GM12878 (cell line): ENCODE results near the gene SLC3A2. TPM values are rescaled to one million over a fixed set of nuclear protein-coding genes. Genes with fewer than 3 reads are reported as not detected.
A peak's percentile ranks its signal among the peaks of the same experiment; 100 is the strongest.

Experiments
- ATAC-seq: fragments of 200-7000 bp; cut with Tn5 transposase; 3 replicates; pipeline ENCODE4 v1.9.1; 2020; ENCODE audit warnings: mild to moderate bottlenecking, moderate library complexity
- BruUV-seq: library from RNA; stranded (reverse); fragments of 400-500 nt; replicated peaks from 2 replicates; lab custom pipeline; 2021; lab: Mats Ljungman, UMichigan
- CTCF ChIA-PET: fragments of 300-600 bp; sonication (Branson Sonifier 250); formaldehyde crosslinking; extraction: SDS; loops from one replicate; lab custom pipeline; 2021; ENCODE audit warnings: inconsistent platforms; lab: Yijun Ruan, JAX
- POLR2A ChIA-PET: fragments of 350-600 bp; formaldehyde crosslinking; extraction: SDS; loops from one replicate; lab custom pipeline; 2021; ENCODE audit warnings: inconsistent platforms; lab: Charles Lee
- RAD21 ChIA-PET: fragments of 300-600 bp; sonication (Branson Sonifier 250); formaldehyde crosslinking; loops from one replicate; lab custom pipeline; 2023; ENCODE audit warnings: antibody characterized with exemption; ENCODE audit not compliant: unreplicated experiment; lab: Charles Lee
- SMC1A ChIA-PET: fragments of 300-600 bp; sonication (Branson Sonifier 250); formaldehyde crosslinking; loops from one replicate; lab custom pipeline; 2023; ENCODE audit not compliant: unreplicated experiment, uncharacterized antibody; lab: Charles Lee
- DNase-seq: peaks from one replicate; pipeline ENCODE4 v3.0.0-alpha.2; 2011; ENCODE audit warnings: low read depth, low spot score
- FAIRE-seq: peaks from 3 replicates; lab custom pipeline; 2011; peaks lifted over from hg19 to GRCh38; lab: Jason Lieb, UNC
- H2AFZ ChIP-seq: 2 replicates; pipeline ENCODE4 v1.6.0; 2011; ENCODE audit warnings: low read depth, low read length, control low read depth; ENCODE audit not compliant: control insufficient read depth
- H3K27ac ChIP-seq: 2 replicates; pipeline ENCODE4 v1.5.1; 2011; ENCODE audit warnings: control low read depth; ENCODE audit not compliant: control insufficient read depth, insufficient read depth
- H3K27me3 ChIP-seq, 2 experiments: replicated peaks in 1 of 2; 2 replicates each; pipeline versions ENCODE4 v1.6.0 to v1.6.1; 2011; ENCODE audit warnings: low read length in 1 of 2; ENCODE audit not compliant: control insufficient read depth in 2 of 2, insufficient read depth in 2 of 2
- H3K36me3 ChIP-seq, 2 experiments: 2 replicates each; pipeline ENCODE4 v1.5.1; 2011; ENCODE audit warnings: low read length in 1 of 2; ENCODE audit not compliant: control insufficient read depth in 2 of 2, insufficient read depth in 2 of 2
- H3K4me1 ChIP-seq: 2 replicates; pipeline ENCODE4 v1.6.1; 2011; ENCODE audit warnings: mild to moderate bottlenecking, low read length, moderate library complexity, mixed read lengths; ENCODE audit not compliant: control insufficient read depth, insufficient read depth
- H3K4me2 ChIP-seq: 2 replicates; pipeline ENCODE4 v1.6.0; 2011; ENCODE audit warnings: control low read depth; ENCODE audit not compliant: control insufficient read depth, insufficient read depth
- H3K4me3 ChIP-seq: fragments of 200-600 bp; sonication (generic); 2 replicates; pipeline ENCODE4 v1.5.1; 2016
- H3K79me2 ChIP-seq: 2 replicates; pipeline ENCODE4 v1.6.0; 2011; ENCODE audit warnings: low read length; ENCODE audit not compliant: control insufficient read depth, insufficient read depth
- H3K9ac ChIP-seq: 2 replicates; pipeline ENCODE4 v1.8.0; 2011; ENCODE audit warnings: low read length, control low read depth, mixed read lengths; ENCODE audit not compliant: control insufficient read depth, insufficient read depth
- H3K9me3 ChIP-seq: replicated peaks from 3 replicates; pipeline ENCODE4 v1.5.1; 2011; ENCODE audit warnings: mild to moderate bottlenecking, low read length; ENCODE audit not compliant: control insufficient read depth, insufficient read depth
- H4K20me1 ChIP-seq: 2 replicates; pipeline ENCODE4 v1.6.0; 2011; ENCODE audit not compliant: control insufficient read depth, insufficient read depth
- CHD2 ChIP-seq: IDR thresholded peaks from 2 replicates; pipeline ENCODE4 v1.6.1; 2011; ENCODE audit warnings: low read depth, low read length, improper control_type of control experiment, borderline replicate concordance
- HDAC6 ChIP-seq: fragments of 200-600 bp; sonication (generic); IDR thresholded peaks from one replicate; pipeline ENCODE4 v1.8.0; 2017; ENCODE audit warnings: antibody characterized with exemption; ENCODE audit not compliant: unreplicated experiment
- MTA3 ChIP-seq: IDR thresholded peaks from 2 replicates; pipeline ENCODE4 v1.6.1; 2012; ENCODE audit warnings: low read length, inconsistent platforms, borderline replicate concordance
- NBN ChIP-seq: fragments of 450-650 bp; IDR thresholded peaks from 2 replicates; pipeline ENCODE4 v1.6.1; 2016
- SREBF2 ChIP-seq: IDR thresholded peaks from 2 replicates; pipeline ENCODE4 v1.6.1; 2012; ENCODE audit warnings: mild to moderate bottlenecking, low read length
- TBL1XR1 ChIP-seq: IDR thresholded peaks from 2 replicates; pipeline ENCODE4 v1.6.1; 2012; ENCODE audit warnings: low read depth, low read length, improper control_type of control experiment
- ZNF24 ChIP-seq: fragments of 450-650 bp; IDR thresholded peaks from 2 replicates; pipeline ENCODE4 v1.6.1; 2017; ENCODE audit warnings: antibody characterized with exemption, mild to moderate bottlenecking
- whole genome bisulfite sequencing: methylation state at CpG from one replicate; pipeline ENCODE4 v1.1.6; 2016; ENCODE audit warnings: low lambda C conversion rate; ENCODE audit not compliant: insufficient replicate concordance, insufficient coverage; ENCODE audit errors: missing lambda C conversion rate; 5-methylcytosine and 5-hydroxymethylcytosine counted together
- in situ Hi-C: fragments of 300-500 bp; cut with MboI; formaldehyde crosslinking; loops from 9 replicates; pipeline ENCODE4 v1.14.3; 2018; ENCODE audit warnings: mixed read lengths
- intact Hi-C: fragments of 100-400 bp; cut with micrococcal nuclease; formaldehyde crosslinking; loops from one replicate; pipeline ENCODE4 v1.14.2; 2022; ENCODE audit not compliant: unreplicated experiment
- polyA plus RNA-seq, 11 experiments: library from polyadenylated mRNA; depleted of rRNA in 4 of 11; unstranded in 6 of 11; stranded (reverse) in 5 of 11; fragments of >200 nt; fragmentation: Nextera tagmentation in 4 of 11; fragmentation: Illumina TruSeq in 1 of 11; extraction: Ambion mirVana in 4 of 11; extraction: Trizol in 1 of 11; gene quantifications; 1 replicate in 1 of 11; 2 replicates in 10 of 11; pipeline versions ENCODE4 v1.2.1 to v1.2.3, GENCODE V29; 2011 to 2016; ENCODE audit warnings: inconsistent platforms in 2 of 11, missing spikeins in 2 of 11, low read depth in 1 of 11
- total RNA-seq, 4 experiments: library from RNA; depleted of rRNA in 3 of 4; stranded (reverse); fragments of >200 nt in 3 of 4; fragmentation: Illumina TruSeq in 1 of 4; extraction: Trizol in 1 of 4; gene quantifications; 2 replicates each; pipeline versions ENCODE4 v1.2.1 to v1.2.3, GENCODE V29; 2013 to 2021
- TF ChIP-seq, protein P1 (sequence below): fragments of 450-650 bp; IDR thresholded peaks from 2 replicates; pipeline ENCODE4 v1.6.1; 2018; ENCODE audit warnings: mild to moderate bottlenecking, low read depth, moderate library complexity; ENCODE audit not compliant: partially characterized antibody
- TF ChIP-seq, protein P2 (sequence below): fragments of 450-650 bp; IDR thresholded peaks from 2 replicates; pipeline ENCODE4 v1.6.1; 2017; ENCODE audit warnings: mild to moderate bottlenecking, low read depth, inconsistent platforms; ENCODE audit not compliant: poor library complexity, severe bottlenecking

The SLC3A2 gene
- total and polyA plus RNA-seq, 10 of the 15 experiments (the other 5 are each of a cell fraction or from before 2014, with no cell fraction given): 6.9 to 158 (median 106) TPM

DNA sequence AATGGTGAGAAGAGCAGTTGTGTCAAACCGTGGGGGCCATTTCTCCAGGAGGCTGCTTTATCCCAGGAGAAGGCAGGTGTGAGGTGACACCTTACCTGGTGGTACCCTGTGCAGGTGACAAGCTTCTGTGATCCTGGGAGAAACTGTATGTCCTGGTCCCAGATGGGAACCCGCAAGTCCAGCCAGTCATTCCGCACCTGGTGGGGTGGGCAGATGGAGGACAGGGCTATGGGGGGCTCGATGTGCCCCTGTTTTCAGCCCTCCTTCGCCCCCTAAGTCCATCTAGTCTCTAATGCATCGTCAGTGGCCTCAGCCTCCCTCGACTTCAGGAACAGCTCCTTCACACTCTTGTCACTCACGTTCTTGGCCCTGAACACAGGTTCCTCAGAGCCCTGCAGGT lies 45.4 kb upstream of the SLC3A2 start:
- no peak for FAIRE-seq
- H3K4me3 ChIP-seq: no peak overlapping the region
- no peak overlapping the region for H3K4me2 ChIP-seq
- RAD21 ChIA-PET: no interaction called here
- CTCF ChIA-PET: no interaction called here
- no peak overlapping the region for H2AFZ ChIP-seq
- in situ Hi-C loops (no loop called here), intact Hi-C loops (loop anchor here (10.0 kb wide), 1 partner anchor 241 kb away; the partner anchor contains the start of gene TUT1)
- H3K9me3 ChIP-seq: no peaks in the 10 kb centered on the region
- H3K27me3 ChIP-seq: no peaks in the 10 kb centered on the region
- no peak for DNase-seq
- WGBS: 90% methylated on average over 8 of the region's 8 CpGs
- H4K20me1 ChIP-seq: no peaks in the 10 kb centered on the region
- BruUV-seq: no TSS peak
- H3K4me1 ChIP-seq: peaks cover 4% of the 10 kb centered on the region
- peaks cover 35% of the 10 kb centered on the region for H3K79me2 ChIP-seq
- no peak for TF ChIP-seq ZNF24
- no peak for TF ChIP-seq TBL1XR1
- no peak overlapping the region for H3K27ac ChIP-seq
- H3K9ac ChIP-seq: no peak overlapping the region
- ATAC-seq: no peak
- SMC1A ChIA-PET: no interaction called here
- peaks cover 15 to 17% of the 10 kb centered on the region in 2 experiments for H3K36me3 ChIP-seq
- POLR2A ChIA-PET: no interaction called here

DNA sequence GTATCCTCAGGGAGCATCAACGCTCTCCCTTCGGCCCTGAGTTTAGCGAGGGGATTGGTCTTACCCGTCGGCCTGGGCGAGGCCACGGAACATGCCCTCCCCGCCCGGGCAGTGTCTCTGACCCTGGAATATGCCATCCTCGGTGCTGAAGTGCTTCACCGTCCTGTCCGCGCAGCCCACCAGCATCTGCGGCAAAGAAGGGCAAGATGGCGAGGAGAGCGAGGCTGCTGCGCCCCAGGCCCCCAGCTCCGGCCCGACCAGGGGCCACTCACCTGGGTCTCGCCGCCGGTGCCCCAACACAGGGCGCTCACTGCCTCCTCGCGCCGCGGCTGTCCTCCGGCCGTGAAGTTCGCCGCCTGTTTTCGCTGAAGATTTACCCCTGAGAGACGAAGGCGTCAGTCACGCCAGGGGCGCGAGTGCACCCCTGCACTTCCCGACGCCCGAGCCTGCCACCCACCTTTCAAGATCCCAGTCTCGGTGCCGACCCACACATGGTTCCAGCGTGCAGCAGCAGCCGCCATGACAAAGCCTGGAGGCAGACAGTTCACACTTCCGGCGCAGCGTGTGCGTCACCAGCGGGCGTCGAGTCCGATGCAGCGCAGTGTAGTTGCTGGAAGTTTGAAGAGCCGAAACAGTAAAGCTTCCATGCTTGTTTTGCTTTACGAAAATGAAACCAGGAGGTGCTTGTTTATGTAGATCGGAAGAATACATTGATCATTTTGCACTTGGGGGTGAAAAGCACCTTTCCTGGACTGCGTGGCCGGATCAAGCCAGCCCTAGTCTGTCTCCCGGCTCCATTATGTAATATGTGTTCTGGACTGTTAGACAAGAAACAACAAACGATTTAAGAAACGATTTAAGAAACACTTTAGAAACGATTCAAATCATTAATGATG lies 41.4 kb upstream of the SLC3A2 start, which contains the start of gene WDR74:
Gene WDR74, minus strand, starts transcription at position 541 of the 896 bp plus-strand sequence. Its CDS starts 20 bp downstream, at position 521.
- H3K9ac ChIP-seq: peak within 1 kb of the TSS; percentile 97
- peak within 1 kb of the TSS; percentile 91 for H3K4me2 ChIP-seq
- no peaks in the 10 kb centered on the region for H3K27me3 ChIP-seq
- peak within 1 kb of the TSS; percentile 99 for H3K27ac ChIP-seq
- H3K79me2 ChIP-seq: peaks cover 22% of the 10 kb centered on the region
- peaks cover 11 to 14% of the 10 kb centered on the region in 2 experiments for H3K36me3 ChIP-seq
- H2AFZ ChIP-seq: peak within 1 kb of the TSS; percentile 76
- SMC1A ChIA-PET: interaction anchor here (0.6 to 3.0 kb wide), 7 partner anchors 17 to 92 kb away, joined by 3 to 36 read pairs (median 4); no protein-coding TSS in a partner anchor
- BruUV-seq: TSS peak; percentile 28
- peak; percentile 69 for FAIRE-seq
- intact Hi-C loops: loop anchor here (1.0 to 10.0 kb wide), 2 partner anchors 53 to 244 kb away; partner anchors contain the start of gene TUT1
- H3K4me3 ChIP-seq: peak within 1 kb of the TSS; percentile 79
- CTCF ChIA-PET: interaction anchor here (0.7 to 3.4 kb wide), 4 partner anchors 17 to 53 kb away, joined by 4 to 28 read pairs (median 8); partner anchors contain the start of gene TMEM179B
- POLR2A ChIA-PET: interaction anchor here (0.6 to 3.4 kb wide), 10 partner anchors 13 to 175 kb away, joined by 3 to 92 read pairs (median 9); partner anchors contain the start of genes HNRNPUL2, NXF1, SLC3A2 and TTC9C
- H4K20me1 ChIP-seq: no peaks in the 10 kb centered on the region
- in situ Hi-C loops: no loop called here
- WGBS: under 1% methylated on average over 62 of the region's 62 CpGs
- H3K9me3 ChIP-seq: no peaks in the 10 kb centered on the region
- ATAC-seq: peak; percentile 59
- H3K4me1 ChIP-seq: peaks cover 7% of the 10 kb centered on the region
- peak; percentile 93 for DNase-seq
- RAD21 ChIA-PET: interaction anchor here (1.3 to 2.9 kb wide), 4 partner anchors 16 to 68 kb away, joined by 3 to 31 read pairs (median 9); partner anchors contain the start of genes TAF6L and TMEM179B
- TF ChIP-seq CHD2 (peak; percentile 71), NBN (peak; percentile 85), SREBF2 (no peak), MTA3 (no peak), HDAC6 (no peak)
- TF ChIP-seq, protein P1, sequence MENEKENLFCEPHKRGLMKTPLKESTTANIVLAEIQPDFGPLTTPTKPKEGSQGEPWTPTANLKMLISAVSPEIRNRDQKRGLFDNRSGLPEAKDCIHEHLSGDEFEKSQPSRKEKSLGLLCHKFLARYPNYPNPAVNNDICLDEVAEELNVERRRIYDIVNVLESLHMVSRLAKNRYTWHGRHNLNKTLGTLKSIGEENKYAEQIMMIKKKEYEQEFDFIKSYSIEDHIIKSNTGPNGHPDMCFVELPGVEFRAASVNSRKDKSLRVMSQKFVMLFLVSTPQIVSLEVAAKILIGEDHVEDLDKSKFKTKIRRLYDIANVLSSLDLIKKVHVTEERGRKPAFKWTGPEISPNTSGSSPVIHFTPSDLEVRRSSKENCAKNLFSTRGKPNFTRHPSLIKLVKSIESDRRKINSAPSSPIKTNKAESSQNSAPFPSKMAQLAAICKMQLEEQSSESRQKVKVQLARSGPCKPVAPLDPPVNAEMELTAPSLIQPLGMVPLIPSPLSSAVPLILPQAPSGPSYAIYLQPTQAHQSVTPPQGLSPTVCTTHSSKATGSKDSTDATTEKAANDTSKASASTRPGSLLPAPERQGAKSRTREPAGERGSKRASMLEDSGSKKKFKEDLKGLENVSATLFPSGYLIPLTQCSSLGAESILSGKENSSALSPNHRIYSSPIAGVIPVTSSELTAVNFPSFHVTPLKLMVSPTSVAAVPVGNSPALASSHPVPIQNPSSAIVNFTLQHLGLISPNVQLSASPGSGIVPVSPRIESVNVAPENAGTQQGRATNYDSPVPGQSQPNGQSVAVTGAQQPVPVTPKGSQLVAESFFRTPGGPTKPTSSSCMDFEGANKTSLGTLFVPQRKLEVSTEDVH: peak; percentile 77
- TF ChIP-seq, protein P2, sequence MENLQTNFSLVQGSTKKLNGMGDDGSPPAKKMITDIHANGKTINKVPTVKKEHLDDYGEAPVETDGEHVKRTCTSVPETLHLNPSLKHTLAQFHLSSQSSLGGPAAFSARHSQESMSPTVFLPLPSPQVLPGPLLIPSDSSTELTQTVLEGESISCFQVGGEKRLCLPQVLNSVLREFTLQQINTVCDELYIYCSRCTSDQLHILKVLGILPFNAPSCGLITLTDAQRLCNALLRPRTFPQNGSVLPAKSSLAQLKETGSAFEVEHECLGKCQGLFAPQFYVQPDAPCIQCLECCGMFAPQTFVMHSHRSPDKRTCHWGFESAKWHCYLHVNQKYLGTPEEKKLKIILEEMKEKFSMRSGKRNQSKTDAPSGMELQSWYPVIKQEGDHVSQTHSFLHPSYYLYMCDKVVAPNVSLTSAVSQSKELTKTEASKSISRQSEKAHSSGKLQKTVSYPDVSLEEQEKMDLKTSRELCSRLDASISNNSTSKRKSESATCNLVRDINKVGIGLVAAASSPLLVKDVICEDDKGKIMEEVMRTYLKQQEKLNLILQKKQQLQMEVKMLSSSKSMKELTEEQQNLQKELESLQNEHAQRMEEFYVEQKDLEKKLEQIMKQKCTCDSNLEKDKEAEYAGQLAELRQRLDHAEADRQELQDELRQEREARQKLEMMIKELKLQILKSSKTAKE: peak; percentile 75
